Measurements from ENCODE around the gene COLEC12.

Gene COLEC12

DNA sequence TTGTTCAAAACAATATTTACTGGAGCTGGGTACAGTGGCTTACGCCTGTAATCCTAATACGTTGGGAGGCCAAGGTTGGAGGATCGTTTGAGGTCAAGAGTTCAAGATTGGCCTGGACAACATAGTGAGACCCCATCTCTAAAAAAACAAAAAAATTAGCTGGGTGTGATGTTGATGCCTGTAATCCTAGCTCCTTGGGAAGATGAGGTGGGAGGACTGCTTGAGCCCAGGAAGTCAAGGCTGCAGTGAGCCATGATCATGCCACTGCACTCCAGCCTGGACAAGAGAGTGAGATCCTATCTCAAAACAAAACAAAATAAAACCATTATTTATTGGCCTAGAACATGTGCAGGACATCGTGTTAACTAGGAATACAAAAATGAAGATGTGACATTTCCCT is 77.5 kb downstream of the COLEC12 start:
- TF ChIP-seq, protein P1, sequence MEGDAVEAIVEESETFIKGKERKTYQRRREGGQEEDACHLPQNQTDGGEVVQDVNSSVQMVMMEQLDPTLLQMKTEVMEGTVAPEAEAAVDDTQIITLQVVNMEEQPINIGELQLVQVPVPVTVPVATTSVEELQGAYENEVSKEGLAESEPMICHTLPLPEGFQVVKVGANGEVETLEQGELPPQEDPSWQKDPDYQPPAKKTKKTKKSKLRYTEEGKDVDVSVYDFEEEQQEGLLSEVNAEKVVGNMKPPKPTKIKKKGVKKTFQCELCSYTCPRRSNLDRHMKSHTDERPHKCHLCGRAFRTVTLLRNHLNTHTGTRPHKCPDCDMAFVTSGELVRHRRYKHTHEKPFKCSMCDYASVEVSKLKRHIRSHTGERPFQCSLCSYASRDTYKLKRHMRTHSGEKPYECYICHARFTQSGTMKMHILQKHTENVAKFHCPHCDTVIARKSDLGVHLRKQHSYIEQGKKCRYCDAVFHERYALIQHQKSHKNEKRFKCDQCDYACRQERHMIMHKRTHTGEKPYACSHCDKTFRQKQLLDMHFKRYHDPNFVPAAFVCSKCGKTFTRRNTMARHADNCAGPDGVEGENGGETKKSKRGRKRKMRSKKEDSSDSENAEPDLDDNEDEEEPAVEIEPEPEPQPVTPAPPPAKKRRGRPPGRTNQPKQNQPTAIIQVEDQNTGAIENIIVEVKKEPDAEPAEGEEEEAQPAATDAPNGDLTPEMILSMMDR (IDR thresholded peaks at IDR 0.05), result no peak

DNA sequence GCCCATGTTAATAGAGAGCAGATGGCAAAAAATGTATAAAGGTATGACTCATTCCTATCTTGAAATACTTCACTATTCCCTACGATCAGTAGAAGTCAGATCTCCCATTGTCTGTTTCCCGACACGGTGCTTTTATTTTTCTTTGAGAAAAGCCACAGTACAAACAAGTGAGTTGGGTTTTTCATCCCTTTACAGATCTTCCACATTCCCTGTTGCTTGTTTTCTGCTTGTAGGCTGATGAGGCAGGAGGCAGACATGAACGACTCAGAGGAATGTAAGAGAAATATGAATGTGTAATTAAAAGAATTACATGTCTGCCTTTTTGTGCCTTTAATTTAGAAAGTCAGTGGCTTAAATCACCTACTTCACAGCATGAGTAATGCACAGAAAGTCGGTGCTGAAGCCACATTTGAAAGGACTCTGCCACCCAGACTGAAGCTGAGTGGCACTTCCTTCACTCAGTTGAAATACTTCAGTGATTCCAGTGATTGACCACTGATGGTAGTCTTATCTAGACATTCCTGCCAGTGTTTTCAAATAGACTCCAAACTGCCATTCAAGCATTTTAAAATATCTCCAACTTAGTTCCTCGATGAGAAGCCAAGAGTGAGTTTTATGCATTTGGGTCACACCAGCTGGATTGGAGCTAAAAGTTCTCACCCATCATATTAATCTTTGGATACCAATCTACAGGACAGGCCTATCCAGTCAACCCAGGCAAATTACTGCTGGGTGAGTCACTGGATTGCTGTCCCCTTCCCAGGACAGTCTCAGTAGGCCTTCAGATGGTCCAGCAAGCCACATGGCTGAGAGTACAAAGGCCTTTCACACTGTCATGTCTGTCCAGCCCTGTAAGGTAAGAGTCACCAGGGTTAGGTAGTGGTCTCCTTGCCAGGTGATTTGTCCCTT is 79.0 kb downstream of the COLEC12 start:
- TF ChIP-seq, protein P1 (IDR thresholded peaks at IDR 0.05), result no peak

DNA sequence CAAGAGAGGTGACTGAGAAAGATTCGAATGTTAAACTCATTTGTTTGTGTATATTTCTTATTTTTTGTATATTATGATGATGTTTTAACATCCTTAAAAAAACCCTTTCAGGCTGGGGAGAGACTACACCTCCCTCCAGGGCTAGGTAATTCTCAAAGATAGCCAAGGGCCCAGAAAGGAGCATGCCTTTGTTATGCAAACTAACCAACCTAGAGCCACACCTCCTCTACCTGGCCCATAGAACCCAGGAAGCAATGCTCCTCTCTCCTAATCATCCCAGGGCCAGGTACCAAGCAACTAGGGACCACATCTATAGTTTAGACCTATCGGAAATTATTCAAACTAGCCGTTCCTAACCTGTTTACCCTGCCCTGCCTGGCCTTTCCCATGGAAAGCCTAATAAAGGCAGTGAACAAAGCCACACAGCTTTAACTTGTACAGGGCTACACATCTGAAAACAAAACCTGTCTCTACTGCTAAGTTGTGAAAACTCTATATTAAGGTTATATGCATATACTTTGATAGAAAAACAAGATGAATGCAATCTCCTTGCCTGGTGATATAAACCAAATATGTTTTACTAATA is 79.7 kb downstream of the COLEC12 start:
- TF ChIP-seq, protein P1 (IDR thresholded peaks at IDR 0.05), result no peak

DNA sequence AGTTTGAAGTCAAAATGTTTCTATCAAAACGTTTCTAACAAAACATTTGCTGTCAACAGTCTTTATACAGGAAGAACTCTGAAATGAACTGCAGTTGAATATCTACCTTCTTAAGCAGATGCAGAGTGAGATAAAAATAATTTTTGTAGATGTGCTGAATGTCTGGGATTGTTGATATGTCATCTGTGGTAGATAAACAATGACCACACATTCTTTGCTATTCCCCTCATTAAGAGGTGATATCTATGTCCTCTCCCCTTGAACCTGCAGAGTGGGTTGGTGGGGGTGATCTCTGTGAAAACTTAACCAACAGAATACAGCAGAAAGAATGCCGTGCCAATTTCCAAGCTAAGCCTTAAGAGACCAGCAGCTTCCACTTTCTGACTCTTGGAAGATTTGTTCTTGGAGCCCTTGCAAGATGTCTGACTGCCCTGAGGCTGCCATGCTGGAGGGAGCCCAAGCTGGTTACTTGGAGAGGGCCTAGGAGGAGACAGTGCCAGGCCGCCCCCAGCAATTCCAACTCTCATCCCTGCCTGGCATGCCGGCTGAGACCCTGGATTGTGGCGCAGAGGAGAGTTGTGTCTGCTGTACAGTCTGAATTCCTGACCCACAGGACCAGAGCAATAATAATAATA is 80.8 kb downstream of the COLEC12 start:
- TF ChIP-seq, protein P1 (IDR thresholded peaks at IDR 0.05), result no peak

DNA sequence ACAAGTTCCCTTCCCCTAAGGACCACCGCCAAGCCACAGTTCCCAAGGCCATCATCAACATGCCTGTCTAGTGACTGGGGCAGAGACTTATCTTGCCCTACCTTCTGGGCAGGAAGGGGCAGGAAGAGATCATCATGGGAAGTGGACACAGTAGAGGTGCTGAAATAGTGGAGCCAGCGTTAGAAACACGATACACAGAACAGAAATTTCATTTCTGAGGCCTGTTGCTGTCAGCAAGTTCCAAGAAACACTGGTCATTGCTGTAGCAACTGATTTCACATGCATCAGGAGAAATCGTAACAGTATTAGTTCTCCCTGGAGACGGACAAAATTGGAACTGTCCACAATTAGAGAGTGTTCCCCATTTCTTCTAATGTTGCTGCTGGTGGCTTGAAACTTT is 83.0 kb downstream of the COLEC12 start:
- TF ChIP-seq, protein P1 (IDR thresholded peaks at IDR 0.05), result no peak

DNA sequence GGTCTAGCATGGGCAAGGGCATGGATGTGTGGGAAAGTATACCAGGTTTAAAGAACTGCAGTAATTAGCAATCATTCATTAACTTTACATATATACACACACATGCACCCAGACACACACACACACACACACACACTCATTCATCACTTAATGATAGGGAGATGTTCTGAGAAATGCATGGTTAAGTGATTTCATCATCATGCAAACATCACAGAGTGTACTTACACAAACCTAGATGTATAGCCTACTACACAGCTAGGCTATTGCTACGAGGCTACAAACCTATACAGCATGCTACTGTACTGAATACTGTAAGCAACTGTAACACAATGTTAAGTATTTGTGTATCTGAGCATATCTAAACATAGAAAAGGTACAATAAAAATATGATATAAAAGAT is 83.6 kb downstream of the COLEC12 start:
- TF ChIP-seq, protein P1 (IDR thresholded peaks at IDR 0.05), result no peak

DNA sequence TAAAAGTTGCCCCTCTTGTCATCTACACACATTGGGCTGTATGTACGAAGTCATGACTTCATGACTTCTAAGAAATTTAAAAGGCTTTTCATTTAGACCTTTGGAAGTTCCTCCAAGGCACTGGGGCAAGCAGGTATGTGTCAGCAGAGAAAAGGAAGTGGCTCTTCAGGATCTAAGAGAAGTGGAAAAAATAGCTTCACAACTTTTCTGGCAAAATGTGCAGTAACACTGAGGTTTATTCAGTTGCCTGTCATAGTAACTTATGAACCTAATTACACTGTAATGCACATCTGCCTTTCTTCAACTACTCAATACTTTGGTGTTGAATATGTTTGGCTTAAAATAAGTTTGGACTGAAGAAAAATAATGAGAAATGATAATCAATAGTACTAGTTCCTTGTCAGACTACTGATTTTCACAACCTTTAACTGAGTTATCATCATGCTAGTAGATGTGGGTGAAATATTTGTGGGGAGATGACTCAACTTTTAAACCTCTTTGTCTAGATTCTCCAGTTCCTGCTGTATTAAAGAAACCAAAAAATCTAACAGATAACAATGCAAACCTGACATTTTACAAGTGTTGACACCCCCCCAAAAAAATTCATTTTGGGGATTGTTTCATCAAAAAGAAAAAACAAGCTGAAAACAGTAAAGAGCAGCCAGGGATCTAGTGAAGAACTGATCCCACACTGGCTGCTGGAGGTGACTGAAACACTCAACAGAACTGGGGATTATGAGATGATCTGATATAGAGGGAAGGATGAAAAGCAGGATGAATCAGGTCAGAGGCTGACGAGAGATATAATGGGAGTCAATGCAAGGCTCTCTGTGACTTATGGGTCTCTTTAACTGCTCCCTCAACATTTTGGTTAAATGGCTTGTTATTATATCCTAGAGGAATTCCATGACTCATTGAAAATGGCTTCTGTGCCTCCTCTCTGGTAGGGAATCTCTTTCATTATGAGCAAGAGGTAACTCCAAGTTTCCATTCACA is 84.6 kb downstream of the COLEC12 start:
- TF ChIP-seq, protein P1 (IDR thresholded peaks at IDR 0.05), result no peak

Measured in LNCAP (cell line).